ENCODE measurements around the gene C11orf16. TPM values are rescaled to one million over a fixed set of nuclear protein-coding genes. Genes with fewer than 3 reads are reported as not detected.

C11orf16 gene
- polyA plus RNA-seq, 1 of the 3 experiments (the other 2 are of a cell fraction): not detected

- TF ChIP-seq YY1 (IDR thresholded peaks at IDR 0.05; ENCODE audit: low read depth) (no peak), FOXM1 (IDR thresholded peaks at IDR 0.05; ENCODE audit: low read depth) (no peak), CHD2 (IDR thresholded peaks at IDR 0.05; ENCODE audit: low read length, partially characterized antibody) (no peak), POLR2AphosphoS5 (IDR thresholded peaks at IDR 0.05; ENCODE audit: low read depth, low read length) (no peak), GATA2 (CRISPR knock-in tag; IDR thresholded peaks at IDR 0.05) (no peak)
These were observed 1.2 kb upstream of the C11orf16 start (continued) for GRCh38 chr11:8933931-8934330.

GRCh38 chr11:8930456-8931175 lies 2.1 kb downstream of the C11orf16 start:
- Histone ChIP-seq H3K36me3 (replicated peaks in 1 of 2; ENCODE audit: control insufficient read depth in 1 of 2, insufficient read depth in 2 of 2, low read length in 1 of 2) (no peaks in the 10 kb centered on the region), H3K4me2 (no peak overlapping the region), H3K4me3 (ENCODE audit: low read depth in 2 of 2, low read length in 1 of 2) (no peak overlapping the region), H3K9ac (no peak overlapping the region), H3K27me3 (ENCODE audit: insufficient read depth) (no peaks in the 10 kb centered on the region), H3K79me2 (ENCODE audit: insufficient read depth) (no peaks in the 10 kb centered on the region), H3K9me3 (no peaks in the 10 kb centered on the region), H4K20me1 (ENCODE audit: insufficient read depth) (no peaks in the 10 kb centered on the region), H3K27ac (ENCODE audit: low read depth in 2 of 2, low read length in 1 of 2) (no peak overlapping the region), H3K4me1 (ENCODE audit: control insufficient read depth in 1 of 2, insufficient read depth in 2 of 2, low read depth in 1 of 2, low read length in 1 of 2) (0 out of 4 replicates have a peak, but pooled peaks cover 0 to 4% of the 10 kb centered on the region in 2 experiments), H3F3A (replicated peaks; ENCODE audit: insufficient read depth) (peaks cover 5% of the 10 kb centered on the region), H3K9me2 (no peaks in the 10 kb centered on the region), H2AFZ (ENCODE audit: low read depth) (no peak overlapping the region)
- WGBS (ENCODE audit: low lambda C conversion rate): 95% methylated on average over 10 of the region's 12 CpGs
- no peak for DNase-seq
- CTCF ChIA-PET: interaction anchor here (1.0 to 1.1 kb wide), 2 partner anchors 17 to 29 kb away, joined by 3 to 7 read pairs; no protein-coding TSS in a partner anchor
- TF ChIP-seq NRF1 (IDR thresholded peaks at IDR 0.05; ENCODE audit: low read depth, low read length): no peak
- TF ChIP-seq PBX3 (IDR thresholded peaks at IDR 0.05): no peak
- no peak for TF ChIP-seq GABPA (IDR thresholded peaks at IDR 0.05; ENCODE audit: low read depth)
- no peak for TF ChIP-seq MXI1 (IDR thresholded peaks at IDR 0.05; ENCODE audit: low read depth, low read length)
- TF ChIP-seq FOXJ3 (CRISPR knock-in tag; IDR thresholded peaks at IDR 0.05): no peak
- TF ChIP-seq GATA2 (CRISPR knock-in tag; IDR thresholded peaks at IDR 0.05): no peak
- TF ChIP-seq REST (IDR thresholded peaks at IDR 0.05; ENCODE audit: low read depth, low read length): no peak
- no peak for TF ChIP-seq NFIC (IDR thresholded peaks at IDR 0.05; ENCODE audit: borderline replicate concordance)
- TF ChIP-seq ELF1 (IDR thresholded peaks at IDR 0.05): no peak
- TF ChIP-seq EP300 (IDR thresholded peaks at IDR 0.05; ENCODE audit: borderline replicate concordance in 1 of 2, low read depth in 1 of 2, low read length in 1 of 2): no peak
- TF ChIP-seq YY1 (IDR thresholded peaks at IDR 0.05; ENCODE audit: low read depth): no peak
- no peak for TF ChIP-seq SIN3A (IDR thresholded peaks at IDR 0.05; ENCODE audit: borderline replicate concordance, low read depth, low read length)
- no peak for TF ChIP-seq MAX (IDR thresholded peaks at IDR 0.05; ENCODE audit: low read depth)
- POLR2A ChIA-PET: no interaction called here
